ENCODE data around the gene GNG7. TPM values are rescaled to one million over a fixed set of nuclear protein-coding genes. Genes with fewer than 3 reads are reported as not detected.

The GNG7 gene
- total and polyA plus RNA-seq, 10 of the 15 experiments (the other 5 are each of a cell fraction or from before 2014, with no cell fraction given) = 1.9 to 13.6 (median 6.5) TPM

DNA sequence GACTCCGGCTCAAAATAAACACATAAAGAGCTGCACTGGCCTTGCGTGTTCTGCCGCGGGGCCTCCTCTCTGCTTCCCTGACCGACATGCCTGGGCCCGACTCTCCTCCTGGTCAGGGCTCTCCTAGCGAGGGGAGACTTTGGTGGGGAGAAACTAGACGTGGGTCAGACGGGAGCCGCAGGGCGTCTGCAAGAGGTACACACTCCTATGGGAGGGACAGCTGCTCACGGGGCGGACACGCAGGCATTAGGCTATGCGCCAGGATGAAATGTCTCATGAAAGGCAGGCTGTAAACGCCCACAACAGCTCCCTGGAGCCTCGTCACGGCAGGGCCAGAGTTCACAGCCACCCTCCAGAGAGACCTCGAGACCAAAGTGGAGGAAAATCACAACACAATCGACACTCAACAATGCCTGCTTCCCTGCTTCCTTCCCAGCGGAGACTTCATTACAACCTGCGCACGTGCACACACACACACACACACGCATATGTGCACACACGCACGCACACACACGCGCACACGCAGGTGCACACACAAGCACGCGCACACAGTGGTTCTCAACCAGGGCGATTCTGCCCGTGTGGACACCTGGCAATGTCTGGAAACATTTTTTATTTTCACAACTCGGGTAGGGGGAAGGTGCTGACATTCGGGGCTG, 31.6 kb upstream of the GNG7 start (continued):
- TF ChIP-seq, protein P1, sequence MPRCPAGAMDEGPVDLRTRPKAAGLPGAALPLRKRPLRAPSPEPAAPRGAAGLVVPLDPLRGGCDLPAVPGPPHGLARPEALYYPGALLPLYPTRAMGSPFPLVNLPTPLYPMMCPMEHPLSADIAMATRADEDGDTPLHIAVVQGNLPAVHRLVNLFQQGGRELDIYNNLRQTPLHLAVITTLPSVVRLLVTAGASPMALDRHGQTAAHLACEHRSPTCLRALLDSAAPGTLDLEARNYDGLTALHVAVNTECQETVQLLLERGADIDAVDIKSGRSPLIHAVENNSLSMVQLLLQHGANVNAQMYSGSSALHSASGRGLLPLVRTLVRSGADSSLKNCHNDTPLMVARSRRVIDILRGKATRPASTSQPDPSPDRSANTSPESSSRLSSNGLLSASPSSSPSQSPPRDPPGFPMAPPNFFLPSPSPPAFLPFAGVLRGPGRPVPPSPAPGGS (IDR thresholded peaks at IDR 0.05; ENCODE audit: borderline replicate concordance, insufficient read depth, low read depth, low read length, poor library complexity, severe bottlenecking) = peak; percentile 39
- TF ChIP-seq, protein P2, sequence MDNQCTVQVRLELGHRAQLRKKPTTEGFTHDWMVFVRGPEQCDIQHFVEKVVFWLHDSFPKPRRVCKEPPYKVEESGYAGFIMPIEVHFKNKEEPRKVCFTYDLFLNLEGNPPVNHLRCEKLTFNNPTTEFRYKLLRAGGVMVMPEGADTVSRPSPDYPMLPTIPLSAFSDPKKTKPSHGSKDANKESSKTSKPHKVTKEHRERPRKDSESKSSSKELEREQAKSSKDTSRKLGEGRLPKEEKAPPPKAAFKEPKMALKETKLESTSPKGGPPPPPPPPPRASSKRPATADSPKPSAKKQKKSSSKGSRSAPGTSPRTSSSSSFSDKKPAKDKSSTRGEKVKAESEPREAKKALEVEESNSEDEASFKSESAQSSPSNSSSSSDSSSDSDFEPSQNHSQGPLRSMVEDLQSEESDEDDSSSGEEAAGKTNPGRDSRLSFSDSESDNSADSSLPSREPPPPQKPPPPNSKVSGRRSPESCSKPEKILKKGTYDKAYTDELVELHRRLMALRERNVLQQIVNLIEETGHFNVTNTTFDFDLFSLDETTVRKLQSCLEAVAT (IDR thresholded peaks at IDR 0.05) = no peak
- no peak for TF ChIP-seq ZNF384 (IDR thresholded peaks at IDR 0.05; ENCODE audit: borderline replicate concordance, low read depth, low read length)
- TF ChIP-seq, protein P3, sequence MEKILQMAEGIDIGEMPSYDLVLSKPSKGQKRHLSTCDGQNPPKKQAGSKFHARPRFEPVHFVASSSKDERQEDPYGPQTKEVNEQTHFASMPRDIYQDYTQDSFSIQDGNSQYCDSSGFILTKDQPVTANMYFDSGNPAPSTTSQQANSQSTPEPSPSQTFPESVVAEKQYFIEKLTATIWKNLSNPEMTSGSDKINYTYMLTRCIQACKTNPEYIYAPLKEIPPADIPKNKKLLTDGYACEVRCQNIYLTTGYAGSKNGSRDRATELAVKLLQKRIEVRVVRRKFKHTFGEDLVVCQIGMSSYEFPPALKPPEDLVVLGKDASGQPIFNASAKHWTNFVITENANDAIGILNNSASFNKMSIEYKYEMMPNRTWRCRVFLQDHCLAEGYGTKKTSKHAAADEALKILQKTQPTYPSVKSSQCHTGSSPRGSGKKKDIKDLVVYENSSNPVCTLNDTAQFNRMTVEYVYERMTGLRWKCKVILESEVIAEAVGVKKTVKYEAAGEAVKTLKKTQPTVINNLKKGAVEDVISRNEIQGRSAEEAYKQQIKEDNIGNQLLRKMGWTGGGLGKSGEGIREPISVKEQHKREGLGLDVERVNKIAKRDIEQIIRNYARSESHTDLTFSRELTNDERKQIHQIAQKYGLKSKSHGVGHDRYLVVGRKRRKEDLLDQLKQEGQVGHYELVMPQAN (conservative IDR thresholded peaks at IDR 0.05) = no peak
- TF ChIP-seq CHD2 (IDR thresholded peaks at IDR 0.05; ENCODE audit: borderline replicate concordance, low read depth, low read length) = no peak

DNA sequence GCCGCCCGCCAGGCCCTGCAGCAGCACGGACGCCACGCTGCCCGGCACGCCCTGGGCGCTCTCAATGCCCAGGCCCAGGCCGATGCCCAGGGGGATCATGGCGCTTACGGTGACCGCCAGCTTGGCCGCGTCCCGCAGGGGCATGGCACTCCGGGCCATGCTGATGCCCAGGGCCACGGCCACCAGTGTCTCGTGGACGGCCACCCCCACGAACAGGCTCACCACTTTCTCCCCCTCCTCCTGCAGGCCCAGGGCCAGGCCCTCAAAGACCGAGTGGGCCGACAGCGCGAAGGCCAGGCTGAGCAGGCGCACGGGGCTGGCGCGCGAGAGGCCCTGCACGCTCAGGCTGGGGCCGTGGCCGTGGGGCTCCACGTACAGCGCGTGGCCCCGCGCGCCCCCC, 30.4 kb upstream of the GNG7 start:
- Histone ChIP-seq H3K36me3 (ENCODE audit: control insufficient read depth in 2 of 2, insufficient read depth in 2 of 2, low read length in 1 of 2) (peaks cover 11 to 15% of the 10 kb centered on the region in 2 experiments; a peak in 3 of 4 replicates), H3K4me1 (ENCODE audit: control insufficient read depth, insufficient read depth, low read length) (no peaks in the 10 kb centered on the region), H3K4me3 (no peak overlapping the region), H3K9me3 (replicated peaks; ENCODE audit: control insufficient read depth, insufficient read depth, low read length) (peaks cover 8% of the 10 kb centered on the region; the same call in 2 of the 3 replicates), H2AFZ (ENCODE audit: control insufficient read depth, low read depth, low read length) (no peak overlapping the region), H3K27ac (ENCODE audit: control insufficient read depth, insufficient read depth) (no peak overlapping the region), H3K4me2 (ENCODE audit: control insufficient read depth, insufficient read depth) (no peak overlapping the region), H3K27me3 (replicated peaks in 1 of 2; ENCODE audit: control insufficient read depth in 2 of 2, insufficient read depth in 2 of 2, low read length in 1 of 2) (no peaks in the 10 kb centered on the region), H3K79me2 (ENCODE audit: control insufficient read depth, insufficient read depth, low read length) (peaks cover 3% of the 10 kb centered on the region; the same call in 1 of the 2 replicates), H3K9ac (ENCODE audit: control insufficient read depth, insufficient read depth, low read length) (no peak overlapping the region), H4K20me1 (ENCODE audit: control insufficient read depth, insufficient read depth) (no peaks in the 10 kb centered on the region)
- DNase-seq (ENCODE audit: low read depth, low spot score) (no peak), ATAC-seq (no peak), FAIRE-seq (no peak)
- POLR2A ChIA-PET = no interaction called here
- RAD21 ChIA-PET (ENCODE audit: unreplicated experiment) = no interaction called here
- intact Hi-C loops (cut with micrococcal nuclease; ENCODE audit: unreplicated experiment) = no loop called here
- SMC1A ChIA-PET (ENCODE audit: uncharacterized antibody, unreplicated experiment) = interaction anchor here (0.6 kb wide), 1 partner anchor 352 kb away, joined by 3 read pairs; no protein-coding TSS in a partner anchor
- WGBS (ENCODE audit: insufficient coverage, insufficient replicate concordance, low lambda C conversion rate, missing lambda C conversion rate) = 97% methylated on average over 38 of the region's 38 CpGs
- CTCF ChIA-PET = no interaction called here
- in situ Hi-C loops (cut with MboI) = no loop called here
- TF ChIP-seq BCL11A (IDR thresholded peaks at IDR 0.05; ENCODE audit: low read depth, low read length) (no peak), DPF2 (IDR thresholded peaks at IDR 0.05) (no peak), NRF1 (conservative IDR thresholded peaks at IDR 0.05; ENCODE audit: low read depth, low read length) (no peak)
- BruUV-seq (replicated peaks) = no TSS peak

All from GM12878 (cell line).